BLaER1 (cell line): Measurements from ENCODE around the gene CCDC171.
"Not testable (repeated sequence)": the region's sequence is repeated elsewhere in the genome, so short reads cannot be mapped to it uniquely, and the experiment has no call there.

Experiments
- H3K27ac ChIP-seq: shearing (Covaris generic); formaldehyde crosslinking; 2 replicates; pipeline ENCODE4 v1.8.1; 2022
- H3K27me3 ChIP-seq: shearing (Covaris generic); formaldehyde crosslinking; 2 replicates; pipeline ENCODE4 v1.8.1; 2022
- H3K36me3 ChIP-seq: shearing (Covaris generic); formaldehyde crosslinking; 2 replicates; pipeline ENCODE4 v1.8.1; 2022
- H3K4me1 ChIP-seq: shearing (Covaris generic); formaldehyde crosslinking; 2 replicates; pipeline ENCODE4 v1.8.1; 2022
- H3K4me2 ChIP-seq: shearing (Covaris generic); formaldehyde crosslinking; 2 replicates; pipeline ENCODE4 v1.8.1; 2022
- H3K4me3 ChIP-seq: shearing (Covaris generic); formaldehyde crosslinking; 2 replicates; pipeline ENCODE4 v1.8.1; 2022
- H3K9ac ChIP-seq: shearing (Covaris generic); formaldehyde crosslinking; 2 replicates; pipeline ENCODE4 v1.8.1; 2022
- H3K9me3 ChIP-seq: shearing (Covaris generic); formaldehyde crosslinking; 2 replicates; pipeline ENCODE4 v1.8.1; 2022
- H4K20me1 ChIP-seq: shearing (Covaris generic); formaldehyde crosslinking; 2 replicates; pipeline ENCODE4 v1.8.1; 2022
- Cebpa-rat ChIP-seq: shearing (Covaris generic); IDR thresholded peaks from 2 replicates; pipeline ENCODE4 v1.8.1; 2022

Gene CCDC171

DNA sequence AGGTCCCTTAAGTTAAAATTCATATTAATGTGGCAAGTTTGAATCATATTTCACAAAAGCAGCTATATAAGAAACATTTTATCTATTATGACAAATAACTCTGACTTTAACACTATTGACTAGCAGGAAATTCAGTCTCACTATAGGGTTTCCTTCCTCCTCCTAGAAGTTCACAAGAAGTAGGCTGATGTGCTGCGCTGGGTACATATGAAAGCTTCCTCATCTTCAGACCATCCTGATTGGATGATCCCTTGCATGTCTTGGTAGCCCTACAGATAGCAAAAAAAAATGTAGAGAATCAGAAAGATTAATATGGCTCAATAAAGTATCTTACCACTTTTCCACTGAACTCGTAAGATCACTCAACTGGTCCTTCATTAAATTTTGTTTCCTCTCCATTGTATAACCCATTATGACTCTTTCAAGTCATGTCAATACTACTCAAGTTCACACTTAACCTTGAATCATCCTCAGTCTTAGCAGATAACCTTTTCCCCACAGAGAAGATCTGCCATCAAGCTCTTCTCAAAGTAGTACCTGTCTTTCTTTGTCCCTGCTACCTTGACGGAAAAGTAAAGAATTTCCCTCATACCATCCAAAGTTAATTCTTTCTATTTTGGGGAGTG lies 30.6 kb upstream of the CCDC171 start:
- no peaks in the 10 kb centered on the region for H3K27me3 ChIP-seq
- H3K36me3 ChIP-seq: no peaks in the 10 kb centered on the region
- no peak overlapping the region for H3K27ac ChIP-seq
- no peak overlapping the region for H3K4me2 ChIP-seq
- no peak for TF ChIP-seq Cebpa-rat
- H3K9me3 ChIP-seq: no peaks in the 10 kb centered on the region
- no peak overlapping the region for H3K4me3 ChIP-seq
- H3K9ac ChIP-seq: no peak overlapping the region
- no peaks in the 10 kb centered on the region for H3K4me1 ChIP-seq
- H4K20me1 ChIP-seq: no peaks in the 10 kb centered on the region

DNA sequence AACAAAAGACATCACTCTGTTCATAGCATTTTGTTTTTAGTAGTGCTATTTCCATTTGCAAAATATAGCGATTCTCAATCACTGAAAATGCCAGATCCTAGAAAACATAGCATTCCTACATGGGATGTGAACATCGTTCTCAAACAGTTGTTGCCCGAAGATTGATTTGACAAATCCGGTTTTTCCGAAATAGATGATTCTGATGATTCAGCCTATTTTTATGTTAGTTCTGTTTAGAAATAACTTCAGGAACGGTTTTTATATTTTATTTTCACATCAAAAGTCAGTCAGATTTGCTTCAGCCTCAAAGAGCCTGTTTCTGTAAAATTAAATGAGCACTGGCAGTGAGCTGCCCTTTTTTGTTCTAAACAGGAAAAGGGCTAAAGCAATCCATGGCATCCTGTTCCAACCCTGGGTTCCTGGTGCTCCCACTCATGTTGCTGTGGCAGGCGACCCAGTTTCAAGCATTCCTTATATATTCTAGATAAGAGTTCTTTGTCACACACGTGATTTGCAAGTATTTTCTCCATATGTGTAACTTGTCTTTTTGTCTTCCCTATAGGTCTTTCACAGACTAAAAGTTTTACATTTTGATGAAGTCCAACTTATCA lies 27.9 kb upstream of the CCDC171 start:
- Histone ChIP-seq H3K9me3 (0 out of 2 replicates have a peak, but pooled peaks cover 4% of the 10 kb centered on the region), H3K27me3 (no peaks in the 10 kb centered on the region), H3K36me3 (no peaks in the 10 kb centered on the region), H3K27ac (no peak overlapping the region), H3K9ac (no peak overlapping the region), H3K4me2 (no peak overlapping the region), H3K4me3 (no peak overlapping the region), H4K20me1 (no peaks in the 10 kb centered on the region), H3K4me1 (no peaks in the 10 kb centered on the region)
- no peak for TF ChIP-seq Cebpa-rat

DNA sequence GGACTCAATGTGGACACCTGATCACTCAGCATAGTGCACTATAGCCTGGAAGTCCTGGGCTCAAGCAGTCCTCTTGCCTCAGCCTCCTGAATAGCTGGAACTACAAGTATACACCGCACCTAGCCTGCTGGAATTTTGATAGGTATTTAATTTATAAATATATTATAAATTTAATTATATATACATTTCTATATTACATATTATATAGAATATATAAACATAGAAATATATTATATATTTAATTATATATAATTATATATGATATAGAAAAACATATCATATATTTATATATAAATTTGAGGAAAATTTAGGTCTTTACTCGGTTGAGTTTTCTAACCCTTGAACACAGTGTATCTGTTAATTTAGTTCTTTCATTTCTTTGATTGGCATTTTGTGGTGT lies 26.9 kb upstream of the CCDC171 start:
- H4K20me1 ChIP-seq: no peaks in the 10 kb centered on the region
- no peak overlapping the region for H3K9ac ChIP-seq
- H3K27ac ChIP-seq: no peak overlapping the region
- no peak overlapping the region for H3K4me3 ChIP-seq
- 0 out of 2 replicates have a peak, but pooled peaks cover 4% of the 10 kb centered on the region for H3K9me3 ChIP-seq
- no peak for TF ChIP-seq Cebpa-rat
- H3K4me1 ChIP-seq: no peaks in the 10 kb centered on the region
- H3K4me2 ChIP-seq: no peak overlapping the region
- H3K36me3 ChIP-seq: no peaks in the 10 kb centered on the region
- H3K27me3 ChIP-seq: no peaks in the 10 kb centered on the region

- H4K20me1 ChIP-seq, H3K4me2 ChIP-seq, H3K36me3 ChIP-seq, H3K9ac ChIP-seq, H3K9me3 ChIP-seq, H3K4me3 ChIP-seq, H3K27ac ChIP-seq, H3K4me1 ChIP-seq, H3K27me3 ChIP-seq: not testable (repeated sequence)
Measured at GRCh38 chr9:15527035-15527434, 25.8 kb upstream of the CCDC171 start.

DNA sequence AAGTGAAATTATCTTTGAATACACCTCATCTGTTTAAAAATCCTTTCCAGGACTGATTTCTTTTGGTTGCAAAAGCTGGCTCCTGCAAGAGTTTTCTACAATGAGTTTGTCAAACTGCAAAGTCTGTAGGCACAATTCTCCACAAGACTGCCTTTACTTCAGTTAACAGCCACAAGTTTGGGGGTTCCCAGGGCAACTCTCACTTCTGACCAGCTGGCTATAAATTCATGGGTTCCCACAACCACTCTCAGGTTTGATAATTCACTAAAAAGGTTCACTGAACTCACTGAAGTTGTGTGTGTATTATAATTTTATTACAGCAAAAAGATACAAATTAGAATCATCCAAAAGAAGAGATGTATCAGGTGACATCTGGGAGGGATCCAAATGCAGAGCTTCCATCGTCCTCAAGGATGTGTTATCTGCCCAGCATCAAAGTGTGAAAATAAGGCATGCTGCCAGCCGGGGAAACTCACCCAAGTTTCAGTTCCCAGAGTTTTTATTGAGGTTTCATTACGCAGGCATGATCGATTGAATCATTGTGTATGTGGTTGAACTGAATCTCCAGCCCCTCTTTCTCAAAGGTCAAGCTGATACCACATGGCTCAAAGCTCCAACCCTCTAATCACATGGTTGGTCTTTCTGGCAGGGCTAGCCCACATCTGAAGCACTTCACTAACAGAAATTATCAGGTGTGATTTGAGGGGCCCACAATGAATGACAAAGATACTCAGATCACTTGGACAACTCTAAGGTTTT lies 23.1 kb upstream of the CCDC171 start:
- H3K4me2 ChIP-seq: no peak overlapping the region

DNA sequence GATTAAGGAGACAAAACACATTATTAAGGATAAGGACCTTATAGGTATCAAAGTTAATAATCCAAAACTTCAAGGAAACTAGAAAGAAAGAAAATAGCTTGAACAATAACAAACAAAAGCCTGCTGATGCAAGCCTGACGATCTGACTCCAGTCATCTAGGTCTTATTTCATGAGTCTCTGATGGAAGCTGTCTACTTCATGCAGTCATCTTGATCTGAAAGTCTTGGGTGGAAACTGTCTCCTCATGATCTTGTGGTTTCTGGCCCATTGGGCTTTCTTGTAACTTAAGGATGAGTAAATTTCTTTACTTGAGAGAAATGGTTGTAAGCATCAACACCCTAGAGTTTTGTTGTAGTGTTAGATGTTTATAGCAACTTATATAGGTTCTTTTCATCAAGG lies 21.5 kb upstream of the CCDC171 start:
- Histone ChIP-seq H3K27ac (no peak overlapping the region), H3K4me1 (no peaks in the 10 kb centered on the region), H3K4me3 (no peak overlapping the region), H3K9me3 (0 out of 2 replicates have a peak, but pooled peaks cover 4% of the 10 kb centered on the region), H4K20me1 (no peaks in the 10 kb centered on the region), H3K4me2 (no peak overlapping the region), H3K9ac (no peak overlapping the region), H3K36me3 (no peaks in the 10 kb centered on the region), H3K27me3 (no peaks in the 10 kb centered on the region)
- no peak for TF ChIP-seq Cebpa-rat

More for the DNA sequence above, 23.1 kb upstream of the CCDC171 start:
- no peak for TF ChIP-seq Cebpa-rat
- Histone ChIP-seq H3K9me3 (0 out of 2 replicates have a peak, but pooled peaks cover 4% of the 10 kb centered on the region), H3K4me3 (no peak overlapping the region), H3K27me3 (no peaks in the 10 kb centered on the region), H3K36me3 (no peaks in the 10 kb centered on the region), H3K27ac (no peak overlapping the region), H4K20me1 (no peaks in the 10 kb centered on the region), H3K9ac (no peak overlapping the region), H3K4me1 (no peaks in the 10 kb centered on the region)

- no peaks in the 10 kb centered on the region for H3K36me3 ChIP-seq
- no peaks in the 10 kb centered on the region for H3K27me3 ChIP-seq
- TF ChIP-seq Cebpa-rat: no peak
- no peaks in the 10 kb centered on the region for H4K20me1 ChIP-seq
- H3K9me3 ChIP-seq: peaks cover 5% of the 10 kb centered on the region; the same call in 1 of the 2 replicates
- no peak overlapping the region for H3K4me2 ChIP-seq
- H3K27ac ChIP-seq: no peak overlapping the region
- no peak overlapping the region for H3K4me3 ChIP-seq
- H3K4me1 ChIP-seq: no peaks in the 10 kb centered on the region
- H3K9ac ChIP-seq: no peak overlapping the region
Measured at GRCh38 chr9:15541872-15542271, 11.0 kb upstream of the CCDC171 start.

GRCh38 chr9:15542624-15543023 lies 10.2 kb upstream of the CCDC171 start:
- Histone ChIP-seq H3K4me3 (no peak overlapping the region), H3K9me3 (peaks cover 5% of the 10 kb centered on the region; the same call in 1 of the 2 replicates), H3K27me3 (no peaks in the 10 kb centered on the region), H4K20me1 (no peaks in the 10 kb centered on the region), H3K4me1 (no peaks in the 10 kb centered on the region), H3K27ac (no peak overlapping the region), H3K4me2 (no peak overlapping the region), H3K9ac (no peak overlapping the region), H3K36me3 (no peaks in the 10 kb centered on the region)
- TF ChIP-seq Cebpa-rat: no peak

DNA sequence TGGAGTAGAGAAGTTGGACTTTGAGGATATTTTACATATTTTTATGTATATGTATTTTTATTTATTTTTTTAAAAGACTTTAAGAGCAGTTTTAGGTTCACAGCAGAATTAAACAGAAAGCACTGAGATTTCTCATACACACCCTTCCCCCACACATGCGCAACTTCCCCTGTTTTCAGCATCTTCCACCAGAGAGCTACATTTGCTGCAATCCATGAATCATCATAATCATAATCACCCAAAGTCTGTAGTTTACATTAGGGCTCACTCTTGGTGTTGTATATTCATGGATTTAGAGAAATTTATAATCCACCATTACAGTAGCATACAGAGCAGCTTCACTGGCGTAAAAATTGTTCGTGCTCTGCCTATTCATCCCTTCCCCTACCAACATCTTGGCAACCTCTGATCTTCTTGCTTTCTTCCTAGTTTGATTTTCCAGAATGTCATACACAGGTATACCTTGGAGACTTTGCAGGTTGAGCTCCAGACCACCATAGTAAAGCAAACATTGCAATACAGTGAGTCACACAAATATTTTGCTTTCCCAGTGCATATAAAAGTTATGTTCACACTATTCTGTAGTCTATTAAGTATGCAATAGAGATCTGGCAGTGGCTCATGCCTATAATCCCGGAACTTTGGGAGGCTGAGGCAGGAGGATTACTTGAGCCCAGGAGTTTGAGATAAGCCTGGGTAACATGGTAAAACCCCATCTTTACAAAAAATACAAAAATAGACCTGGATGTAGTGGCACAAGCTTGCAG lies 9.6 kb upstream of the CCDC171 start:
- Histone ChIP-seq H3K4me2 (no peak overlapping the region), H3K9ac (no peak overlapping the region), H3K36me3 (no peaks in the 10 kb centered on the region), H4K20me1 (no peaks in the 10 kb centered on the region), H3K9me3 (peaks cover 3% of the 10 kb centered on the region; the same call in 1 of the 2 replicates), H3K4me1 (no peaks in the 10 kb centered on the region), H3K4me3 (no peak overlapping the region), H3K27me3 (no peaks in the 10 kb centered on the region), H3K27ac (no peak overlapping the region)
- no peak for TF ChIP-seq Cebpa-rat

DNA sequence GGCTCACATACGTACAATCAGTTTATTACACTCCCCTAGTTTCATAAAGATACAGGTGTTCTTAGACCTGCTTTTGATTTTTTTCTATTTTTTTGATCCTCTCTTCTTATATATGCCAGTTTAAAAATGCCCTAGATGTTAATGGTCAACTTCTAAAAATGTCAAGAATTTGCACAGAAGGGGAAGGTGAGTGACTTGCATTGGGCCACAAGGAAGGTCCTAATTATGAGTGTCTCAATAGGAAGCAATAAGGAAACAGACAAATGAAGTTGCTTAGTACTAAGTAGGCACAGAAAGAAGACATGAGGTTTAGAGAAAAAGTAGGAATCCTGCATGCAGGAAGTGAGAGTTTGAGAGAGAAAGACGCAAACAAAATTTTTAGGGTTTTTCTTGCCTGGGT lies 3.2 kb upstream of the CCDC171 start:
- no peaks in the 10 kb centered on the region for H3K36me3 ChIP-seq
- no peaks in the 10 kb centered on the region for H4K20me1 ChIP-seq
- no peak overlapping the region for H3K27ac ChIP-seq
- no peak for TF ChIP-seq Cebpa-rat
- no peak overlapping the region for H3K9ac ChIP-seq
- H3K27me3 ChIP-seq: no peaks in the 10 kb centered on the region
- no peak overlapping the region for H3K4me2 ChIP-seq
- H3K4me1 ChIP-seq: peaks cover 19% of the 10 kb centered on the region
- H3K9me3 ChIP-seq: no peaks in the 10 kb centered on the region
- H3K4me3 ChIP-seq: no peak overlapping the region
